Measurements from ENCODE around the gene CHRDL1. TPM values are rescaled to one million over a fixed set of nuclear protein-coding genes. Genes with fewer than 3 reads are reported as not detected.

CHRDL1 gene
- total RNA-seq, 1 donor from 2014 or later, result 0.28 TPM

DNA sequence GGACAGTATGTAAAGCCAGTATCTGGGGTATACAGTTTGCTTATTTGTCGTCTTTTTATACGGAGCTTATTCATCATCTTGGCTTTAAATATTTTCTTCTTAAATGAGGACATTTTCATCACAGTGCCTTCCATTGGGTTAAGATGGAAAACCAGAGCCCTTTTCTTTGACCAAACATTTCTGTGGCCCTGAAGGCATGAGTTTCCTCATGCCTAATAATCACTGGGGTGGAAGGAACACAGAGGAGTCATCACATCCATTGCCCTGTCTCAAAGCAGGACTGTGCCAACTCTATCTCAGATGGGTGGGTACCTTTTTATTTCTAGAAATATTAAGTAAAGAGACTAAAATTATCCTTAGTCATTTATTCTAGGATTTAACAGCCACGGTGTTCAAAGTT lies 40.0 kb downstream of the CHRDL1 start:
- Mint-ChIP-seq H3K27me3 (ENCODE audit: unreplicated experiment) (no peaks in the 10 kb centered on the region), H3K4me3 (ENCODE audit: unreplicated experiment) (no peak overlapping the region), H3K36me3 (ENCODE audit: low read depth, unreplicated experiment) (no peaks in the 10 kb centered on the region), H3K27ac (ENCODE audit: unreplicated experiment) (no peak overlapping the region), H3K4me1 (ENCODE audit: unreplicated experiment) (no peaks in the 10 kb centered on the region), H3K9me3 (ENCODE audit: unreplicated experiment) (no peaks in the 10 kb centered on the region)
- no peak for TF ChIP-seq CTCF (IDR thresholded peaks at IDR 0.05; ENCODE audit: unreplicated experiment)
- no peak for DNase-seq (ENCODE audit: low spot score)

DNA sequence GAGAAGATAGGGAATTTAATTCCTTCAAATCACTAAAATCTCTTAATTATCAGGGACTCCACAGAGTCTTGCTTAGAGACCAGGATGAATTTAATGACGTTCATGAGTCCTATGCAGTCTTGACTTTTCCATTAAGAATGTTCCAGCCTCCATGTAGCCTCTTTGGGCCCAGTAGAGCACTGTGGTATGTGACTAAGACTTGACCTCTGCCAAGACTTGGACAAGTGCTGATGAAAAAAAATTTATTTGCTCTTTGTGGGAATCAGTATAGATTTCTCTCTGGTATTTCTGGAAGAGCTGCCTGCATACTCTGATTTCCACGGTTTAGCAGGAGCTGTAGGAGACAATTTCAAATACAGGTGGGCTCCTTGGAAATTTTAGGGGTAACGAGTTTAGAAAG lies 40.6 kb downstream of the CHRDL1 start:
- H3K4me1 Mint-ChIP-seq (ENCODE audit: unreplicated experiment), result no peaks in the 10 kb centered on the region
- no peaks in the 10 kb centered on the region for H3K36me3 Mint-ChIP-seq (ENCODE audit: low read depth, unreplicated experiment)
- H3K27ac Mint-ChIP-seq (ENCODE audit: unreplicated experiment), result no peak overlapping the region
- DNase-seq (ENCODE audit: low spot score), result no peak
- H3K9me3 Mint-ChIP-seq (ENCODE audit: unreplicated experiment), result no peaks in the 10 kb centered on the region
- H3K27me3 Mint-ChIP-seq (ENCODE audit: unreplicated experiment), result no peaks in the 10 kb centered on the region
- TF ChIP-seq CTCF (IDR thresholded peaks at IDR 0.05; ENCODE audit: unreplicated experiment), result no peak
- H3K4me3 Mint-ChIP-seq (ENCODE audit: unreplicated experiment), result no peak overlapping the region

GRCh38 chrX:110750526-110751189 lies 45.0 kb downstream of the CHRDL1 start:
- Mint-ChIP-seq H3K4me3 (ENCODE audit: unreplicated experiment) (no peak overlapping the region), H3K27me3 (ENCODE audit: unreplicated experiment) (no peaks in the 10 kb centered on the region), H3K4me1 (ENCODE audit: unreplicated experiment) (no peaks in the 10 kb centered on the region), H3K27ac (ENCODE audit: unreplicated experiment) (no peak overlapping the region), H3K9me3 (ENCODE audit: unreplicated experiment) (no peaks in the 10 kb centered on the region), H3K36me3 (ENCODE audit: low read depth, unreplicated experiment) (no peaks in the 10 kb centered on the region)
- DNase-seq (ENCODE audit: low spot score), result no peak
- no peak for TF ChIP-seq CTCF (IDR thresholded peaks at IDR 0.05; ENCODE audit: unreplicated experiment)

DNA sequence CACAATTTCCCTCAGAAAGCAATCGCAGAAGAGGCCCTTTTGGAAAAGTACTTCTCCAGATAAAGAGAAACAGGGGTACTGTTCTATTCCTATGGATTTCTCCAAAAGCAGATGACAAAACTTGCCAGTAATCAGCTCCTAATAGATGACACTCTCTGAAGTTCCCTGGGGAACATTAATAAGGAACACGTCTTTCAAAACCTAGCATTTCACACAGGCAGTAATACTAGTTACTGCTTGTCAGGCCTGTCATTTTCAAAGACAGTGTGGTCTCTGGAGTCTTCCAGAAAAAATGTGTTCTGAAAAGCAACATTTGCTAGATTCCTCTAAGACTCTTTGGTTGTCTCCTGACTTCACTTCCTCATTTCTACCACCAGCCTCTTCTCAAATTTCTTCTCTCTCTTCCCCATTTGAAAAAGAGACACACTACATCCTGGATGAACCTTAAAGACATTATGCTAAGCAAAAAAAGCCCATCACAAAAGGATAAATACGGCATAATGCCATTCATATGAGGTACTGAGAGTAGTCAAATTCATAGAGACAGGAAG lies 47.3 kb downstream of the CHRDL1 start:
- DNase-seq (ENCODE audit: low spot score), result no peak
- no peak overlapping the region for H3K4me3 Mint-ChIP-seq (ENCODE audit: unreplicated experiment)
- no peaks in the 10 kb centered on the region for H3K36me3 Mint-ChIP-seq (ENCODE audit: low read depth, unreplicated experiment)
- no peak overlapping the region for H3K27ac Mint-ChIP-seq (ENCODE audit: unreplicated experiment)
- peaks cover 1% of the 10 kb centered on the region for H3K27me3 Mint-ChIP-seq (ENCODE audit: unreplicated experiment)
- H3K4me1 Mint-ChIP-seq (ENCODE audit: unreplicated experiment), result no peaks in the 10 kb centered on the region
- H3K9me3 Mint-ChIP-seq (ENCODE audit: unreplicated experiment), result no peaks in the 10 kb centered on the region
- TF ChIP-seq CTCF (IDR thresholded peaks at IDR 0.05; ENCODE audit: unreplicated experiment), result no peak

DNA sequence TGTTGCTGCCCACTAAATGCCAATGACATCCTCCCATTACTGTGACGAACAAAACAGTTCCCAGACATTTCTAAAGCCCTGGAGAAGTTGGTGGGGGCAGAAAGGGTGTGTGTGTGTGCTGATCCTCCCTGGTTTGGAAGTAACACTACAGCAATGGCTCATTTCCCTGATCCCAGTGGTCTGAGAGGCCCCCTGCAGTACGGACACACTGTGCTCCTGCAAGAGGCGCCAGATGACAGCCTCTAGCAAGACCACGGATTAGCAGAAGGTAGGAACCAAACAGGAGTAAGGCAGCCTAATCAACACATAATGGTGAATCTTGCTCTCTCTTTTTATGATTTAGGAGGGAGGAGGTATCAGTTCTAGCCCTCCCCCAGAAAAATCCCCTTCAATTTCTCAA lies 49.6 kb downstream of the CHRDL1 start:
- TF ChIP-seq CTCF (IDR thresholded peaks at IDR 0.05; ENCODE audit: unreplicated experiment), result no peak
- Mint-ChIP-seq H3K9me3 (ENCODE audit: unreplicated experiment) (no peaks in the 10 kb centered on the region), H3K36me3 (ENCODE audit: low read depth, unreplicated experiment) (no peaks in the 10 kb centered on the region), H3K27me3 (ENCODE audit: unreplicated experiment) (peaks cover 1% of the 10 kb centered on the region), H3K4me3 (ENCODE audit: unreplicated experiment) (no peak overlapping the region), H3K4me1 (ENCODE audit: unreplicated experiment) (no peaks in the 10 kb centered on the region), H3K27ac (ENCODE audit: unreplicated experiment) (no peak overlapping the region)
- DNase-seq (ENCODE audit: low spot score), result no peak

All from endothelial cell (in vitro differentiated cells).